Suprapubic skin (tissue), 4 donors: ENCODE measurements around the gene MINDY3.

Experiments used
- EP300 ChIP-seq: sonication (generic); formaldehyde crosslinking; IDR thresholded peaks from one replicate; pipeline ENCODE4 v1.6.1; 2017; ENCODE audit warnings: antibody characterized with exemption
- POLR2AphosphoS5 ChIP-seq, 3 donors: sonication (generic); formaldehyde crosslinking; IDR thresholded peaks; one replicate each; pipeline ENCODE4 v1.6.1; 2017; ENCODE audit warnings: antibody characterized with exemption in 3 of 3

- TF ChIP-seq EP300, result no peak
- no peak for TF ChIP-seq POLR2AphosphoS5 (IDR thresholded peaks at IDR 0.05)
Measured at GRCh38 chr10:15897287-15897686, 37.0 kb upstream of the MINDY3 start.
